Gastrocnemius medialis (tissue), 4 donors: ENCODE results near the gene BCAN. TPM values are rescaled to one million over a fixed set of nuclear protein-coding genes. Genes with fewer than 3 reads are reported as not detected.
A peak's percentile ranks its signal among the peaks of the same experiment; 100 is the strongest.

ENCODE experiments used
- ATAC-seq, 2 donors: fragments of 150-250 bp; one replicate each; pipeline ENCODE4 v1.9.1; 2016
- DNase-seq, 2 donors: peaks; one replicate each; pipeline ENCODE4 v3.0.0-alpha.2; 2019
- H3K27ac ChIP-seq, 4 donors: fragments of 200-600 bp; sonication (generic); 1 replicate in 1 of 4; 2 replicates in 3 of 4; pipeline ENCODE4 v1.5.1; 2016 to 2018; ENCODE audit warnings: mild to moderate bottlenecking in 2 of 4, moderate library complexity in 1 of 4
- H3K27me3 ChIP-seq, 3 donors: fragments of 200-600 bp; sonication (generic) in 2 of 3; 1 replicate in 1 of 3; 2 replicates in 2 of 3; pipeline versions ENCODE4 v1.5.1 to v1.6.0; 2016 to 2019; ENCODE audit warnings: mild to moderate bottlenecking in 1 of 3, moderate library complexity in 1 of 3
- H3K36me3 ChIP-seq, 2 donors: fragments of 200-600 bp; sonication (generic) in 1 of 2; one replicate each; pipeline ENCODE4 v1.5.1; 2017 to 2018
- H3K4me1 ChIP-seq, 2 donors: fragments of 200-600 bp; sonication (generic) in 1 of 2; one replicate each; pipeline ENCODE4 v1.5.1; 2016 to 2017; ENCODE audit warnings: mild to moderate bottlenecking in 2 of 2
- H3K4me3 ChIP-seq, 4 donors: fragments of 200-600 bp; sonication (generic) in 3 of 4; 1 replicate in 1 of 4; 2 replicates in 3 of 4; pipeline ENCODE4 v1.5.1; 2016 to 2019; ENCODE audit warnings: mild to moderate bottlenecking in 2 of 4
- H3K9me3 ChIP-seq, 3 donors: fragments of 200-600 bp; sonication (generic) in 2 of 3; 1 replicate in 1 of 3; 2 replicates in 2 of 3; pipeline ENCODE4 v1.5.1; 2016 to 2019
- POLR2A ChIP-seq, 2 donors: fragments of 450-650 bp; IDR thresholded peaks; one replicate each; pipeline ENCODE4 v1.6.1; 2017; ENCODE audit warnings: antibody characterized with exemption in 2 of 2, mild to moderate bottlenecking in 2 of 2, moderate library complexity in 2 of 2
- in situ Hi-C, 4 donors: fragments of 200-750 bp; cut with MboI; loops; one replicate each; pipeline versions ENCODE4 v1.15.0 to v1.8.0; 2017; ENCODE audit warnings: low sequenced_read_pairs in 4 of 4
- intact Hi-C: fragments of 100-400 bp; cut with DNase I; formaldehyde crosslinking; loops from one replicate; pipeline ENCODE4 v1.15.1; 2023; ENCODE audit warnings: low total_unique reads
- total RNA-seq, 4 donors: library from RNA; depleted of rRNA; stranded (reverse); fragments of >200 nt; gene quantifications; one replicate each; pipeline versions ENCODE4 v1.1.0 to v1.2.3, GENCODE V29; 2016
- TF ChIP-seq, protein P1 (sequence below), 5 experiments: fragments of 450-650 bp in 3 of 5; fragments of 200-600 bp in 2 of 5; sonication (generic) in 2 of 5; IDR thresholded peaks in 4 of 5; conservative IDR thresholded peaks in 1 of 5; 1 replicate in 4 of 5; 2 replicates in 1 of 5; pipeline ENCODE4 v1.5.1; 2016 to 2019; ENCODE audit warnings: antibody characterized with exemption in 5 of 5, mild to moderate bottlenecking in 3 of 5, moderate library complexity in 3 of 5

BCAN gene
- total RNA-seq, 4 donors from 2014 or later = 0.26 to 0.29 TPM; not detected in 2

DNA sequence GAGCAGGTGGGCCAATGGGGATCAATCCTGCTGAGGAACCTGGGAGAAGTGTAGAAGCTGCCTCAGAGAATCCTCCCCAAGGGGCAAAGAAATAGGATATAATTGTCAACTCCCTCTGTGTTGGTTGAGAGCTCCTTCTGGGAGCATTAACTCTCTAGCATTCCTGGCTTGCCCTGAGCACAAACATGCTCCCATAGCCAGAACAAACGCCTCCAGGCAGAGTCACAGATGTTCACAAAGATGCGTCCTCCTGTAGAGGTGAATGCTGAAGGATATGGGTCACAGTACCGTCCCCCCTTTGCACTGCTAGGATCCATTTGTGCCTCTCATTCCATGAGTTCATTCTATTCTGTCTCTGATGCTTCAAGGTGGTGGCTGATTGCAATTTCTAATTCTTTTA is 9.6 kb upstream of the BCAN start:
- Histone ChIP-seq H3K36me3 (no peaks in the 10 kb centered on the region), H3K4me3 (no peak overlapping the region), H3K27me3 (peaks cover 0 to 3% (median 3%) of the 10 kb centered on the region in 3 donors), H3K4me1 (no peaks in the 10 kb centered on the region), H3K9me3 (no peaks in the 10 kb centered on the region), H3K27ac (no peak overlapping the region)
- intact Hi-C loops (no loop called here), in situ Hi-C loops (no loop called here)
- DNase-seq (no peak), ATAC-seq (no peak)
- TF ChIP-seq, protein P1, sequence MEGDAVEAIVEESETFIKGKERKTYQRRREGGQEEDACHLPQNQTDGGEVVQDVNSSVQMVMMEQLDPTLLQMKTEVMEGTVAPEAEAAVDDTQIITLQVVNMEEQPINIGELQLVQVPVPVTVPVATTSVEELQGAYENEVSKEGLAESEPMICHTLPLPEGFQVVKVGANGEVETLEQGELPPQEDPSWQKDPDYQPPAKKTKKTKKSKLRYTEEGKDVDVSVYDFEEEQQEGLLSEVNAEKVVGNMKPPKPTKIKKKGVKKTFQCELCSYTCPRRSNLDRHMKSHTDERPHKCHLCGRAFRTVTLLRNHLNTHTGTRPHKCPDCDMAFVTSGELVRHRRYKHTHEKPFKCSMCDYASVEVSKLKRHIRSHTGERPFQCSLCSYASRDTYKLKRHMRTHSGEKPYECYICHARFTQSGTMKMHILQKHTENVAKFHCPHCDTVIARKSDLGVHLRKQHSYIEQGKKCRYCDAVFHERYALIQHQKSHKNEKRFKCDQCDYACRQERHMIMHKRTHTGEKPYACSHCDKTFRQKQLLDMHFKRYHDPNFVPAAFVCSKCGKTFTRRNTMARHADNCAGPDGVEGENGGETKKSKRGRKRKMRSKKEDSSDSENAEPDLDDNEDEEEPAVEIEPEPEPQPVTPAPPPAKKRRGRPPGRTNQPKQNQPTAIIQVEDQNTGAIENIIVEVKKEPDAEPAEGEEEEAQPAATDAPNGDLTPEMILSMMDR (IDR thresholded peaks at IDR 0.05 in 4 of 5, conservative IDR thresholded peaks at IDR 0.05 in 1 of 5) = no peak
- no peak for TF ChIP-seq POLR2A (IDR thresholded peaks at IDR 0.05)

DNA sequence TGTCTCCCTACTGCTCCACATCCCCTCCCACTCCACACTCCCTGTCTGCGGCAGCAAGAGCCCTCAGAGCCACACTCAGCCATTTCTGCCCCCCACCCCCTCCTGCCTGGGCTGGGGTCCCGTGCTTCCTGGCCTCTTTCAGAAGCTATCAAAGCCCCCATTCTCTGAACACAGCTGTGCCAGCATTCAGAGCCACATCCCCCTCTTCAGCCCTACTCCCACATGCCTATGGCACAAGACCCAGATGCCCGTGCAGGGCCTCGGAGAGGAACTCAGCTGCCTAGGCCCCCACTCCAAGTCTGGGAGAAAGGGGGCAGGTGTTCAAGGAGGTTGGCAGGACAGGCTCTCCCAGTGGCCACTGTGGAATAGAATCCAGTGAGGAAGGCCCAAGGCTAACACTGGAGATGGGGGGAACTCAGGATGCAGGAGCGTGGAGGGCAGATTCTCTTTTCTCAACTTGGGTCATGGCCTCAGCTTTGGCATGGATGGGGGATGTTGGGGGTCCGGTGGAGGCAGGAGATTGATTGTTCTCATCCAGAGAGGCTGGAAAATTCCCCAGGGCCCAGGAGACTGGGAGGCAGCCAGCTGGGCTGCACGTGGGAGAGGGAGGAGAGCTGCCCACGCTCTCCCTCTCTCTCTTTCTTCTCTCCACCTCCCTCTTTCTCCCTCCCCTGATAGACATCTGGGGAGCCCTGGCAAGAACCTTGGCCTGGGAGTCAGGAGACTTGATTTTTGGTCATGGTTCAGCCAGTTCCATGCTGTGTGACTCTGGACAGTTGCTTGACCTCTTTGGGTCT is 3.5 kb upstream of the BCAN start:
- TF ChIP-seq, protein P1 (IDR thresholded peaks at IDR 0.05 in 4 of 5, conservative IDR thresholded peaks at IDR 0.05 in 1 of 5) = no peak
- no peak for TF ChIP-seq POLR2A (IDR thresholded peaks at IDR 0.05)
- Histone ChIP-seq H3K27ac (no peak overlapping the region), H3K27me3 (peaks cover 10 to 18% (median 15%) of the 10 kb centered on the region in 3 donors), H3K36me3 (no peaks in the 10 kb centered on the region), H3K9me3 (no peaks in the 10 kb centered on the region), H3K4me1 (peaks cover 14 to 31% of the 10 kb centered on the region in 2 donors), H3K4me3 (no peak overlapping the region)
- ATAC-seq = no peak
- no peak for DNase-seq
- intact Hi-C loops = no loop called here
- in situ Hi-C loops = no loop called here

DNA sequence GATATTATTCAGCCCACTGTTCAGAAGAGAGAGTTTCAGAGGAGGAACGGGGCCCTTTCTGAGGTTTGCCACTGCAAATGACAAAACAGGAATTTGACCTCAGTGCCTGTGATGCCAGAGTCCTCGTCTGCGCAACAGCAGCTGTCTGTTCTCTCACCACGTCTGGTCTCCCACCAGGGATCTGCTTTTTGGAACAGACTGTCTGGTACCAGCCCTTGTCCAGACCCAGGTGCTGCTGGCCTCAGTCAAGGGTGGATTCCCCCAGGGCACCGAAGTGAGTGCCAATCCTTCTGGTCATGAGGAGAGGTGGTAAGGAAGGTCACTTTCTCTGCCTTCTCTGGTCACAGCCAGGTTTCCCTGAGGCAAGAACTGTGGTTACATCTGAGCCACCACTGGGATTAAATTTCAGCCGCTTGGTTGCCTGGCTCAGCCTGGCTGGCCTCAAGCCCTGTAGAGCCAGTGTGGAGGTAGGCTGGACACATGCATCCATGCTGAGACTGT is 2.3 kb upstream of the BCAN start:
- intact Hi-C loops = no loop called here

DNA sequence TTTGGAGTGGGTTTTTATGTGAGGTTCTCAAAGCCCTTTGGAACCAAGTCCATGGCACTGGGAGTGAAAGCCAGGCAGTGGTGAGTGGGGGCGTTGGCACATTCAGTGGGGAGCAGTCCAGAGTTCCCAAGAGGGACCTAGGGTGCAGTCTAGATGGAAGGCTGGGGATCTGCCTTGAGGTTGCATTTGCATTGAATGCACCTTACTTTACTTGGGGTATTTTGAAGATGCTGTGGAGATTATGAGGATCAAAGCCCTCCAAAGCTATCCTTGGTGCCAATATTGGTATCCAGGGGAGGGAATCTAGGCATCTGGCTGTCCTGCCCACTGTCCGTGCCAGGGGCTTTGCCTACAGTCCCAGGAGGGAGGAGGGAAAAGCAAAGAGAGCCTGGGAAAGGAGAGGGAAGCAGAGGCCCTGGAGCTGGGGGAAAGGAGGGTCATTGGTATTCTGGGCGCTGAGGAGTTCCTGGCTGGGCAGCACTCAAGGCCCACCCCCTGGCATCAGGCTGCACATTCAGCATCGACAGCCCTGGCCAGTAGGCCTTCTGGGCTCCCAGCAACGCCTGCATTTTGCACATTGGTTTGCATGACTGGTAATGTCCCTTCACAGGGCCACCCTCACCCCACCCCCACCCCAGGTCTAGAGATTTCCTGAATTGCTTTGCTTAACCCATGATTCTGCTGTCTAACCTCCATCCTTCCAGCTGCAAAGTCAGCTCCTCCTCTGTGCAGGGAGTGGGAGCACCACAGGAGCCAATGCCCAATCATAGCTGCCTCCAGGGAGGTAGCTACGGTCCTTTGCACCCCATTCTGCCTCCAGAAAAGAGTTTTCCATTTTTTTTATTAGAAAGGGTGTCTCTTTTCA is 843 bp upstream of the BCAN start:
- peak overlapping the region in 3 of 4 donors; percentile 45 to 49 (median 47) for H3K4me3 ChIP-seq
- DNase-seq (no peak), ATAC-seq (no peak)
- H3K4me1 ChIP-seq = peaks cover 14 to 31% of the 10 kb centered on the region in 2 donors
- no peak for TF ChIP-seq POLR2A (IDR thresholded peaks at IDR 0.05)
- H3K9me3 ChIP-seq = no peaks in the 10 kb centered on the region
- intact Hi-C loops = no loop called here
- H3K27me3 ChIP-seq = peaks cover 22 to 29% (median 25%) of the 10 kb centered on the region in 3 donors
- no peaks in the 10 kb centered on the region for H3K36me3 ChIP-seq
- no peak overlapping the region for H3K27ac ChIP-seq
- in situ Hi-C loops = no loop called here

More for the DNA sequence above, 2.3 kb upstream of the BCAN start:
- Histone ChIP-seq H3K4me3 (no peak overlapping the region), H3K27ac (peak overlapping the region in 3 of 4 donors; percentile 62 to 72 (median 71)), H3K4me1 (peaks cover 14 to 31% of the 10 kb centered on the region in 2 donors), H3K9me3 (no peaks in the 10 kb centered on the region), H3K27me3 (peaks cover 11 to 21% (median 15%) of the 10 kb centered on the region in 3 donors), H3K36me3 (no peaks in the 10 kb centered on the region)
- TF ChIP-seq, protein P1 (IDR thresholded peaks at IDR 0.05 in 4 of 5, conservative IDR thresholded peaks at IDR 0.05 in 1 of 5) = no peak
- DNase-seq (peak in 1 of 2 donors; percentile 81), ATAC-seq (peak; percentile 80 to 96)
- in situ Hi-C loops = no loop called here
